SK-N-SH (cell line): ENCODE data around the gene ZC2HC1C.

Experiments used
- EZH2phosphoT487 ChIP-seq: fragments of 200-600 bp; sonication (generic); IDR thresholded peaks from 2 replicates; pipeline ENCODE4 v1.6.1; 2017; ENCODE audit warnings: low read depth, mixed run types, mild to moderate bottlenecking, antibody characterized with exemption, moderate library complexity, borderline replicate concordance
- RFX5 ChIP-seq: IDR thresholded peaks from 2 replicates; pipeline ENCODE4 v1.6.1; 2012; ENCODE audit warnings: mild to moderate bottlenecking, improper control_type of control experiment, low read length
- TAF1 ChIP-seq: IDR thresholded peaks from 2 replicates; pipeline ENCODE4 v1.6.1; 2012; ENCODE audit warnings: low read depth, mild to moderate bottlenecking, low read length, moderate library complexity, borderline replicate concordance
- USF1 ChIP-seq: IDR thresholded peaks from 2 replicates; pipeline ENCODE4 v1.4.0; 2012; ENCODE audit warnings: low read depth, borderline replicate concordance
- TF ChIP-seq, protein P1 (sequence below): fragments of 200-600 bp; sonication (generic); IDR thresholded peaks from 2 replicates; pipeline ENCODE4 v1.6.1; 2017; ENCODE audit warnings: antibody characterized with exemption, mild to moderate bottlenecking, moderate library complexity

DNA sequence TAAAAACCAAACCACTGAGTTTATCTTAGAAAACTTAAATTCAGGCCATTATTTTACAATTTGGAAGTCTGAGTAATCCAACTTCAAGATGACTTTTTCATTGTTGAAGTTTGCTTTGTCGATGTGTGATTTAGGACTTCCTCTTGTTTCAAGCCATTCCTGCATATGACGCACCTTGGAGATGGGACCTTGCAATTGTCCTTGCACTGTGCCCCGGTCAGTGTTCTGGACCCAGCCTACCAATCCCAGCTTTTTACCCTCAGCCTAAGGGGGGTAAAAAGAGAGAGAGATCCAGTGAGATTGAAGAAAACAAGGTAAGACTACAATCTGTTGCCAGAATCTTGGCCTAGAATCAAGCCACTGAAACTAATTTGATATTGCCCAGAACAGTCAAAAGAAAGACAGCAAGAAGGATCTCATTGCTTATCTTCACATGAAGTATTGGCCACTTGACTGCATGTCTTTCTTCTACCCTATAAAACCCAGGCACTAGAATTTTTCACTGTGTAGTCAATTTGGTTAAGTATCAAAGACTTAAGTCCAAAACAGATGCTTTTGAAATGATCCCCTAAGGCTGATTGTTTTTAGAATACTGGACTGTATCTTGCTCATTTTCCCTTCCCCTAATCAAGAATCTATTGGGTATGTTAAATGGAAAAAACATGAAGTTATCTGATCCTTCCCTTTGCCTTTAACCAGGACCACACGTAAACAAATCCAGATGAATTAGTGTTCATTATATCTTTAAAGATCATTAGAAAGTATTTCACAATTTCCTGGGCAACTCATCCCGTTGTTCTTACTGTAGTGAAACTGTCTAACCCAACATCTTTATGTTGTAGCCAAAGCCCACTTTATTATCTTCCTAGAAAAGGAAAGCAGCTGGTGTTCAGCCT is 15.8 kb upstream of the ZC2HC1C start:
- TF ChIP-seq, protein P1, sequence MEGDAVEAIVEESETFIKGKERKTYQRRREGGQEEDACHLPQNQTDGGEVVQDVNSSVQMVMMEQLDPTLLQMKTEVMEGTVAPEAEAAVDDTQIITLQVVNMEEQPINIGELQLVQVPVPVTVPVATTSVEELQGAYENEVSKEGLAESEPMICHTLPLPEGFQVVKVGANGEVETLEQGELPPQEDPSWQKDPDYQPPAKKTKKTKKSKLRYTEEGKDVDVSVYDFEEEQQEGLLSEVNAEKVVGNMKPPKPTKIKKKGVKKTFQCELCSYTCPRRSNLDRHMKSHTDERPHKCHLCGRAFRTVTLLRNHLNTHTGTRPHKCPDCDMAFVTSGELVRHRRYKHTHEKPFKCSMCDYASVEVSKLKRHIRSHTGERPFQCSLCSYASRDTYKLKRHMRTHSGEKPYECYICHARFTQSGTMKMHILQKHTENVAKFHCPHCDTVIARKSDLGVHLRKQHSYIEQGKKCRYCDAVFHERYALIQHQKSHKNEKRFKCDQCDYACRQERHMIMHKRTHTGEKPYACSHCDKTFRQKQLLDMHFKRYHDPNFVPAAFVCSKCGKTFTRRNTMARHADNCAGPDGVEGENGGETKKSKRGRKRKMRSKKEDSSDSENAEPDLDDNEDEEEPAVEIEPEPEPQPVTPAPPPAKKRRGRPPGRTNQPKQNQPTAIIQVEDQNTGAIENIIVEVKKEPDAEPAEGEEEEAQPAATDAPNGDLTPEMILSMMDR, result no peak
- TF ChIP-seq USF1, result no peak
- no peak for TF ChIP-seq TAF1
- no peak for TF ChIP-seq RFX5
- no peak for TF ChIP-seq EZH2phosphoT487
